Adrenal gland (tissue), 12 donors: ENCODE measurements around the gene SNAP25. TPM values are rescaled to one million over a fixed set of nuclear protein-coding genes. Genes with fewer than 3 reads are reported as not detected.

Source experiments
- DNase-seq, 7 donors: peaks; one replicate each; pipeline ENCODE4 v3.0.0-alpha.2; 2019 to 2020
- H3K27ac ChIP-seq, 5 donors: fragments of 200-600 bp; sonication (generic) in 4 of 5; 1 replicate in 3 of 5; 2 replicates in 2 of 5; pipeline versions ENCODE4 v1.5.1 to v1.8.0; 2016 to 2020; ENCODE audit warnings: mild to moderate bottlenecking in 1 of 5
- H3K27me3 ChIP-seq: fragments of 200-600 bp; 2 replicates; pipeline ENCODE4 v1.8.0; 2021
- H3K36me3 ChIP-seq, 2 donors: fragments of 200-600 bp; replicated peaks in 1 of 2; 1 replicate in 1 of 2; 2 replicates in 1 of 2; pipeline versions ENCODE4 v1.5.1 to v1.8.0; 2018 to 2022
- H3K4me1 ChIP-seq, 2 donors: fragments of 200-600 bp; replicated peaks in 1 of 2; 1 replicate in 1 of 2; 2 replicates in 1 of 2; pipeline versions ENCODE4 v1.5.1 to v1.8.0; 2018 to 2021
- H3K4me3 ChIP-seq, 4 donors: fragments of 200-600 bp; sonication (generic) in 3 of 4; one replicate each; pipeline ENCODE4 v1.5.1; 2016 to 2018
- H3K9me3 ChIP-seq, 3 donors: fragments of 200-600 bp; sonication (generic) in 1 of 3; replicated peaks in 1 of 3; 1 replicate in 2 of 3; 2 replicates in 1 of 3; pipeline versions ENCODE4 v1.5.1 to v1.8.0; 2016 to 2021
- POLR2A ChIP-seq, 2 donors: fragments of 450-650 bp; IDR thresholded peaks; one replicate each; pipeline ENCODE4 v1.6.1; 2017; ENCODE audit warnings: antibody characterized with exemption in 2 of 2, mild to moderate bottlenecking in 2 of 2, moderate library complexity in 1 of 2
- WGBS, 4 donors: extraction: QIAGEN DNeasy Blood & Tissue Kit in 2 of 4; methylation state at CpG; one replicate each; pipeline versions ENCODE4 v1.1.5 to v1.1.7; 2013 to 2017; 5-methylcytosine and 5-hydroxymethylcytosine counted together
- intact Hi-C, 2 donors: fragments of 100-400 bp; cut with DNase I; formaldehyde crosslinking; loops; one replicate each; pipeline versions ENCODE4 v1.14.1 to v1.15.0; 2022 to 2023
- polyA plus RNA-seq, 3 donors: library from polyadenylated mRNA; stranded (reverse); fragments of 200-250 nt in 2 of 3; fragments of 350-450 nt in 1 of 3; fragmentation: Illumina TruSeq in 1 of 3; extraction: RNeasy Lipid Tissue Mini Kit (QIAGEN cat#74804) in 1 of 3; gene quantifications; one replicate each; pipeline ENCODE4 v1.2.3, GENCODE V29; 2013 to 2014
- total RNA-seq, 9 donors: library from RNA; depleted of rRNA in 4 of 9; stranded (reverse); fragments of >200 nt in 4 of 9; fragments of 120-200 nt in 1 of 9; fragmentation: NEBNext Ultra II Directional in 1 of 9; extraction: Animal tissue kit (Norgen Biotek cat#: 25700) in 1 of 9; gene quantifications; one replicate each; pipeline versions ENCODE4 v1.1.0 to v1.2.4, GENCODE V29; 2013 to 2023
- TF ChIP-seq, protein P1 (sequence below), 6 experiments: fragments of 450-650 bp in 4 of 6; fragments of 200-600 bp in 2 of 6; sonication (generic) in 1 of 6; IDR thresholded peaks; 1 replicate in 5 of 6; 2 replicates in 1 of 6; pipeline versions ENCODE4 v1.5.1 to v1.8.0; 2016 to 2021; ENCODE audit warnings: antibody characterized with exemption in 6 of 6, mild to moderate bottlenecking in 2 of 6, moderate library complexity in 1 of 6
- donor health status: healthy with polysubstance abuse.
- donor health status: Bipolar disorder and iron deficiency.
- donor health status: DM: yes; HTN: yes; CAD: no.
- donor health status: DM: no; HTN: no; CAD: no.
- donor health status: DM: no; HTN: no; CAD: no.
- donor health status: DM: yes; HTN: yes; CAD: no.

The SNAP25 gene
- total and polyA plus RNA-seq, 12 donors: 1.0 to 35.9 (median 11.8) TPM; not detected in 1

DNA sequence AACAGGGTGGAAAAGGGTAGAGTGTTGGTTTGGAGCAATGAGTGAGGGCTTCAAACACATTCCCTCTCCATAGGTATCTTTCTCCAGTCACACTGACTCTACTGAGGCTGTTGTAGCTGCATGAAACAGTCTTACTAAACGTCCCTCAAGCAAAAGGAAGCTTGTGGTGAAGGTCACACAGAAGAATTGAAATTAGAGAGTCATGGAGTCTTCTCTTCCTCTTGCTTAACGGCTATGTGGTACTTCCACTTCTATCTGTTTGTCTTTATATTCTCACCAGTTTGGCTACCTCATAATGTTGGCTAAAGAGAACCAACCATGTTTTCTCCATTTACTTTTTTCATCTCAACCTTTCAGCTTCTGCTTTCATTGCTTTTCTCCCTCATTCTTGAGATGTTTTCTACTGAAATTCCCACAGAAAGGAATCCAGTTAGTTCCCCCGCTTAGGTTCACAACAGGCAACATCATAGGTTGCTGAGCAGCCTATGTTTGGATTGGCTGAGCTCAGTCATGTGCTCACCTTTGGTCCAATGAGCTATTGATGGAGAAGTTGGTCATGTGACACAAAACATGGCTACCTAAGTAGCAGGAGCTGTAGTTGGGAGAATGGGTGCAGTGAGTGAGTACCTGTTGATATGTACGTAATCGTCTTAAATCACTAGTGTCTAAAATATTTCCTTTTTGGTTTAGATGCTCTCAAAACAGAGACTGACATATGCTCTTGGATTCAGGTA, 99.8 kb downstream of the SNAP25 start:
- intact Hi-C loops: no loop called here

DNA sequence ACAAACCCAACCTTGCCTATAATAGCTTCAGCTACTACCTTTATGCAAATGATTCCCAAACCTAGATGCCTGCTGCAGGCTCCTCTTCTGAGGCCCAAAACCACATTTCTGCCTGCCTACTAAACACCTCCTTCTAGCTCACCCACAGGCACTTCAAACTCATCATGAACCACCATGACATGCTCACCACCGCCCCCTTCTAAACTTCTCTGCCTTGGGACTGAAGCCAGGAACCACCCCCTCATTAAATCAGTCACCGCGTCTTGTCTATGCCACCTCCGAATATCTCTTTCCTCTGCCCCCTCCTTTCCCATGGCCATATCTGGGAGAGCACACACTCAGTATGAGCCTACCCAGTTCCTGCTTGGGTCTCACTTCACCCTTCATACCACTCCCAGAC, 101.2 kb downstream of the SNAP25 start:
- no peak for TF ChIP-seq POLR2A (IDR thresholded peaks at IDR 0.05)
- TF ChIP-seq, protein P1, sequence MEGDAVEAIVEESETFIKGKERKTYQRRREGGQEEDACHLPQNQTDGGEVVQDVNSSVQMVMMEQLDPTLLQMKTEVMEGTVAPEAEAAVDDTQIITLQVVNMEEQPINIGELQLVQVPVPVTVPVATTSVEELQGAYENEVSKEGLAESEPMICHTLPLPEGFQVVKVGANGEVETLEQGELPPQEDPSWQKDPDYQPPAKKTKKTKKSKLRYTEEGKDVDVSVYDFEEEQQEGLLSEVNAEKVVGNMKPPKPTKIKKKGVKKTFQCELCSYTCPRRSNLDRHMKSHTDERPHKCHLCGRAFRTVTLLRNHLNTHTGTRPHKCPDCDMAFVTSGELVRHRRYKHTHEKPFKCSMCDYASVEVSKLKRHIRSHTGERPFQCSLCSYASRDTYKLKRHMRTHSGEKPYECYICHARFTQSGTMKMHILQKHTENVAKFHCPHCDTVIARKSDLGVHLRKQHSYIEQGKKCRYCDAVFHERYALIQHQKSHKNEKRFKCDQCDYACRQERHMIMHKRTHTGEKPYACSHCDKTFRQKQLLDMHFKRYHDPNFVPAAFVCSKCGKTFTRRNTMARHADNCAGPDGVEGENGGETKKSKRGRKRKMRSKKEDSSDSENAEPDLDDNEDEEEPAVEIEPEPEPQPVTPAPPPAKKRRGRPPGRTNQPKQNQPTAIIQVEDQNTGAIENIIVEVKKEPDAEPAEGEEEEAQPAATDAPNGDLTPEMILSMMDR (IDR thresholded peaks at IDR 0.05): no peak
- H3K27ac ChIP-seq: no peak overlapping the region
- intact Hi-C loops: no loop called here

More for the DNA sequence above, 99.8 kb downstream of the SNAP25 start:
- Histone ChIP-seq H3K4me3 (no peak overlapping the region), H3K27me3 (no peaks in the 10 kb centered on the region), H3K36me3 (no peaks in the 10 kb centered on the region), H3K27ac (no peak overlapping the region), H3K9me3 (no peaks in the 10 kb centered on the region), H3K4me1 (peaks cover 0 to 2% of the 10 kb centered on the region in 2 donors)
- DNase-seq: no peak
- no peak for TF ChIP-seq POLR2A (IDR thresholded peaks at IDR 0.05)
- TF ChIP-seq, protein P1 (IDR thresholded peaks at IDR 0.05): no peak
- 77 to 81% (median 79%) methylated on average over 5 of the region's 5 CpGs for WGBS, 4 donors

DNA sequence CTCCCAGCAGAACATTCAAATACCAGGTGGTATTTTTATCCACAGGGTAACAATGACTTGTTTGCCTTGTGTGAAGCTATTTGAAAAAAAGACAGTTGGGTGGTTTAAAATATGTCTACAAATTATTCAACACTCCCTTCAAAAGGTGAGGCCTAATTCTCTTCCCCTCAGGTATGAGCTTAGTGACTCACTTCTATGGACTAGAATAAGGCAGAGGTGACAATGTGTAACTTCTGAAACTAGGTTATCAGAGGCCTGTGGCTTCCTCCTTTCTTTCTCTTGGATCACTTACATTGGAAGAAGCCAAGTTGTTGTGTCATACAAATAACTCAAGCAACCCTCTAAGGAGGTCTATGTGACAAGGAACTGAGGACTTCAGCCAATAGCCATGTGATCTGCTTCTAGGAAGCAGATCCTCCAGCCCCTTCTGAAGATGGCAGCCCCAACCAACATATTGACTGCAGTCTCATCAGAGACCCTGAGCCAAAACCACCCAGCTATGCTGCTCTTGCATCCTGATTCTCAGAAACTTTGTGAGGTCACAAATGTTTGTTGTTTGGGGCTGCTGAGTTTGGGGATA, 102.6 kb downstream of the SNAP25 start:
- intact Hi-C loops: no loop called here
- no peaks in the 10 kb centered on the region for H3K27me3 ChIP-seq
- no peaks in the 10 kb centered on the region for H3K4me1 ChIP-seq
- no peaks in the 10 kb centered on the region for H3K9me3 ChIP-seq
- H3K27ac ChIP-seq: no peak overlapping the region
- no peak overlapping the region for H3K4me3 ChIP-seq
- TF ChIP-seq POLR2A (IDR thresholded peaks at IDR 0.05): no peak
- TF ChIP-seq, protein P1 (IDR thresholded peaks at IDR 0.05): no peak
- H3K36me3 ChIP-seq: no peaks in the 10 kb centered on the region
- DNase-seq: no peak

More for the DNA sequence above, 101.2 kb downstream of the SNAP25 start:
- Histone ChIP-seq H3K9me3 (no peaks in the 10 kb centered on the region), H3K27me3 (no peaks in the 10 kb centered on the region), H3K36me3 (no peaks in the 10 kb centered on the region), H3K4me3 (no peak overlapping the region), H3K4me1 (no peaks in the 10 kb centered on the region)
- DNase-seq: no peak
- 71 to 82% (median 78%) methylated on average over 4 of the region's 4 CpGs for WGBS, 4 donors

DNA sequence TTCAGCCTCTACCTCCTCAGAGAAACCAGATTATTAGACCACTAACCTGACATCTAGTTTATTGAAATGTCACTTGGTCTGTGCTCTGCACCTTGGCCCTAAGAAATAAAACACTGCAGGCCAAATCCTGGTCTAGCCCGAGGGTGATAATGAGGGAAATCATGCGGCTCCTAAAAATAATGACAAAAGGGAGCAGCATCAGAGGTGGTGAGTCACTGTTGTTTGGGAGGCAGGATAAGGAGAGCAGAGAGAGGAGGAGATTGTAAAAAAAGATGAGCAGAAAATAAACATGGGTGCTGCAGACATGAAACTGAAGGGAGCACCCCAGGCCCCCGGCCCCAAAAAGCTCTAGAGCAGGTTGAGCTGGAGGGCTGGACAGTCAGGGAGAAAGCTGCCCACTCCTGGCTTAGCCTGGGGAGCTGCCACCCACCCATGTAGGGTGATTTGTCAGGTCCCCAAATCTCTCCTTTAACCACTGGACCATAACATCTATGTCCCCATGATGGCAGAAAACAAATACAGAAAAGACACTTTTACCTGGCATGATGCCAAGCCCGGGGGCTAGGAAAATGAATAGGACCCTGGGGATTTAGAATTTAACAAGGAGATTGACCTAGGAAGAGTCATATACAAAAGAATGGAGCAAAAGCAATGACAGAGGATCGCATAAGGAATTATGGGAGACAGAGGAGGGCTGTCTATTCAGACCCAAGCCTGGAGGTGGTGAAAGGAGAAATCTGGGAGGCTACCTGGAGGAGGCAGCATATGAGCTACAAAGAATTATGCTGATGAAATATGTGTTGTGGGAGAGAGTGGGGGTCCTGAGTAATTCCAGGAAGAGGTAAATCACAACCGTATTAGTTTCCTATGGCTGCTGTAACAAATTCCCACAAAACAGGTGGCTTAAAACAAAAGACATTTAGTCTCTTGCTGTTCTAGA, 103.7 kb downstream of the SNAP25 start:
- 52 to 62% (median 56%) methylated on average over 6 of the region's 6 CpGs for WGBS, 4 donors

More for the DNA sequence above, 103.7 kb downstream of the SNAP25 start:
- no peaks in the 10 kb centered on the region for H3K4me1 ChIP-seq
- H3K9me3 ChIP-seq: no peaks in the 10 kb centered on the region
- H3K4me3 ChIP-seq: no peak overlapping the region
- H3K27me3 ChIP-seq: no peaks in the 10 kb centered on the region
- intact Hi-C loops: no loop called here
- TF ChIP-seq POLR2A (IDR thresholded peaks at IDR 0.05): no peak
- TF ChIP-seq, protein P1 (IDR thresholded peaks at IDR 0.05): no peak
- no peak overlapping the region for H3K27ac ChIP-seq
- no peak for DNase-seq
- no peaks in the 10 kb centered on the region for H3K36me3 ChIP-seq
